DOHH2 (cell line): ENCODE data around the gene PCMT1.

Experiments used
- EZH2phosphoT487 ChIP-seq: fragments of 200-600 bp; sonication (generic); IDR thresholded peaks from 2 replicates; pipeline ENCODE4 v1.6.1; 2017; ENCODE audit warnings: borderline replicate concordance, mild to moderate bottlenecking, antibody characterized with exemption, low read length, moderate library complexity, mixed read lengths
- TF ChIP-seq, protein P1 (sequence below): fragments of 200-600 bp; sonication (generic); IDR thresholded peaks from one replicate; pipeline ENCODE4 v1.5.1; 2014; ENCODE audit warnings: antibody characterized with exemption, mild to moderate bottlenecking, low read depth, low read length; ENCODE audit not compliant: poor library complexity, severe bottlenecking

DNA sequence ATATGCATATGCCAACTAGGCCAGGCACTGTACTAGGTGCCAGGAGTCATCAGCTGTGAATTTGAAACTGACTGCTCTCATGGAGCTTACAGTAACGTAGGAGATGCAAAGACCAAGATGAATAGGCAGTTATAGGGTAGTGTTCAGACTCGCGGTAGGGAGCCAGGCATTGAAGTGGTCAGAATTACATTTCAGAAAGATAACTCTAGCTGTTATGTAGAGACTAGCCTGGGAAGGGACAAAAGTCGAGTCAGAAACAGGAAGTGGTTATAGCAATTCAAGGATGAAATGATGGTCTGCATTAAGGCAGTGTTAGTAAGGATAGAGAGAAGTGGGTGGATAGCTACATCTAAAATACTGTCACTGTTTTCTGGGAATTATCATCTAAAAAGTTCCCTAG lies 56.6 kb downstream of the PCMT1 start:
- TF ChIP-seq, protein P1, sequence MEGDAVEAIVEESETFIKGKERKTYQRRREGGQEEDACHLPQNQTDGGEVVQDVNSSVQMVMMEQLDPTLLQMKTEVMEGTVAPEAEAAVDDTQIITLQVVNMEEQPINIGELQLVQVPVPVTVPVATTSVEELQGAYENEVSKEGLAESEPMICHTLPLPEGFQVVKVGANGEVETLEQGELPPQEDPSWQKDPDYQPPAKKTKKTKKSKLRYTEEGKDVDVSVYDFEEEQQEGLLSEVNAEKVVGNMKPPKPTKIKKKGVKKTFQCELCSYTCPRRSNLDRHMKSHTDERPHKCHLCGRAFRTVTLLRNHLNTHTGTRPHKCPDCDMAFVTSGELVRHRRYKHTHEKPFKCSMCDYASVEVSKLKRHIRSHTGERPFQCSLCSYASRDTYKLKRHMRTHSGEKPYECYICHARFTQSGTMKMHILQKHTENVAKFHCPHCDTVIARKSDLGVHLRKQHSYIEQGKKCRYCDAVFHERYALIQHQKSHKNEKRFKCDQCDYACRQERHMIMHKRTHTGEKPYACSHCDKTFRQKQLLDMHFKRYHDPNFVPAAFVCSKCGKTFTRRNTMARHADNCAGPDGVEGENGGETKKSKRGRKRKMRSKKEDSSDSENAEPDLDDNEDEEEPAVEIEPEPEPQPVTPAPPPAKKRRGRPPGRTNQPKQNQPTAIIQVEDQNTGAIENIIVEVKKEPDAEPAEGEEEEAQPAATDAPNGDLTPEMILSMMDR = no peak
- TF ChIP-seq EZH2phosphoT487 = no peak
